GM21825 (cell line): Measurements from ENCODE around the gene ETHE1.

Experiments
- ATAC-seq: cut with Tn5 transposase; IDR thresholded peaks from one replicate; pipeline ENCODE4 v1.9.1; 2021; ENCODE audit warnings: mild to moderate bottlenecking, moderate library complexity; ENCODE audit not compliant: unreplicated experiment

The ETHE1 gene

GRCh38 chr19:43526884-43527859, at the start of gene ETHE1:
ETHE1 (minus strand) TSS chr19:43527201; CDS start chr19:43527177, 24 bp downstream.
- ATAC-seq, result peak; percentile 65

DNA sequence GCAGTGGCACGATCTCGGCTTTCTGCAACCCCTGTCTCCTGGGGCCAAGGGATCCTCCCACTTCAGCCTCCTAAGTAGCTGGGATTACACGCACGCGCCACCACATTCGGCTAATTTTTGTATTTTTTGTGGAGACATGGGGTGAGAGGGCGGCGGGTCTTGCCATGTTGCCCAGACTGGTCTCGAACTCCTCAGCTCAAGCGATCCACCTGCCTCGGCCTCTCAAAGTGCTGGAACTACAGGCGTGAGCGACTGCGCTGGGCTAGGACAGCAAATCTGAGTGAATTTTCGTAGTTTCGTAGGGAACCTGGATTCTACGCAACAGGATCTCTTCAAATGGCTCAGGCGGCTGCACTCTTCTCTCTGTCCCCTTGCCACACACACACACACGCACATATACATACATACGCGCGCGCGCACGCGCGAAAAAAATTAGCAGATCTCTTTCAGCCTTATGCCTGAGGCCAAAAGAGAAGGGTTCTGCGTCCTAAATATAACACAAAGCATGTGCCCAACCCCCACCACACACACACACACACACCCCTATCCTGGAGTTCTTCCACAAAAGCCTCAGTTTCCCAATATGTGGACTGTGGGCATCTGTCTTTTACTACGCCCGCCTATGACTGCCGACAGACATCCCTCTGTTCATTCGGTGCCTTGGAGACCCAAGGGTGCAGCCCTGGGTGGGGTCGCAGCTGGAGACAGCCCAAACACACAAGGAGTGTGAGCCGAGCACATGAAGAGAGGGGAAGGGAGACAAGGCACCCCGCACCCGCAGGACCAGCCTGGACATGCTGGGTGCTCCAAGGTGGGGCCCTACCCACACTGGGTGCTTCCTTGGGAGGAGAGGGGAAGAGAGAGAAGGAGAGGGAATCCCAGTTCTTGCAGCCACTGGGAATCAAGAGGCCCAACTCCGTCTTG, 49.2 kb upstream of the ETHE1 start:
- no peak for ATAC-seq

GRCh38 chr19:43575156-43575950, 48.4 kb upstream of the ETHE1 start, which contains the start of the genes PINLYP and XRCC1:
PINLYP (plus strand) TSS chr19:43575801; CDS start chr19:43577192, 1,391 bp downstream.
XRCC1 (minus strand) TSS chr19:43575527; CDS start chr19:43575458, 69 bp downstream.
- ATAC-seq, result peak; percentile 92

DNA sequence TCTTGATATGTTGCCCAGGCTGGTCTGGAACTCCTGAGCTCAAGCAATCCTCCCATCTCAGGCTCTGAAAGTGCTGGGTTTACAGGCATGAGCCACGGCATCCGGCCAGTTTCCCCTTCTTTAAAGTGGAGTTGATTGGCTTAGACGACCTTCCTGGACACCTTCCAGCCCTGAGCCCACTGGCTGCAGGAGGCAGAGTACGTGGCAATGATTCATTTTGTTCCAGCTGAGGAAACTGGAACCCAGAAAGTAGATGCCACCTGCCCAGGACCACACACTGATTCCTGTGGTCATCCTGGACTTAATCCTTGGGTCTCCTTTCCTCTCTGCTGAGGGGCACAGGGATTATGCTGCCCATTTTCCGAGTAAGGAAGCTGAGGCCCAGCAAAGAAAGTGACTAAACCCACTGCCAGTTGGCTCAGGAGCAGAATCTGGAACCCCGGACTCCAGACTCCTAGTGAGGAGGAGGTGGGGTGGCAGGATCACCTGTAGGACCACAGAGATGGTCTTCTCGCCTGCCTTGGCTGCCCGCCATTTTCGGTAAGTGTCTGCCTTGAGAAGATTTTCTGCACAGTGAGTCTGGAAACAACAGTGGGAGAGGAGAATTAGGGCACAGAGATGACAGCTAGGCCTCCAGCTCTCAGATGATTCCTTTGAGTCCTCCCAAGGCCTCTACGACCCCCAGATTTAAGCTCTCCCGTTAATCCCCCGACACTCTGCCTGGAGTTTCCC, 47.6 kb upstream of the ETHE1 start:
- ATAC-seq, result no peak

DNA sequence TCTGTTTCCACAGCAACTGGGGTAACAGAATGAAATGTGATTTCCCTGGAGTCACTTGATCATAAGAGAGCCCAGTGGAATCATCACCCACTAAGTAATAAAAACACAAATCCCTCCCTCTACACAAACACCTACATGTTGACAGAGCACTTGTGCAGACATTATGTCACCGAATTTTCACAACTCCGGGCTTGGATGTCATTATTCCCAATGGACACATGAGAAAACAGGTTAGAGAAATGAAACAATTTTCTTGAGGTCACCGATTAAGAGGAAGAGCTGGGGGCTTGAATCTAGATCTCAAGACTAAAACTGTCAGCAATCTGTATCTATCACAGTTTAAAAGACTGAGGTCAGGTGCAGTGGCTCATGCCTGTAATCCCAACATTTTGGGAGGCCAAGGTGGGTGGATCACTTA, 45.2 kb upstream of the ETHE1 start:
- no peak for ATAC-seq

- no peak for ATAC-seq
These were observed 43.3 kb upstream of the ETHE1 start for GRCh38 chr19:43570174-43570791.

DNA sequence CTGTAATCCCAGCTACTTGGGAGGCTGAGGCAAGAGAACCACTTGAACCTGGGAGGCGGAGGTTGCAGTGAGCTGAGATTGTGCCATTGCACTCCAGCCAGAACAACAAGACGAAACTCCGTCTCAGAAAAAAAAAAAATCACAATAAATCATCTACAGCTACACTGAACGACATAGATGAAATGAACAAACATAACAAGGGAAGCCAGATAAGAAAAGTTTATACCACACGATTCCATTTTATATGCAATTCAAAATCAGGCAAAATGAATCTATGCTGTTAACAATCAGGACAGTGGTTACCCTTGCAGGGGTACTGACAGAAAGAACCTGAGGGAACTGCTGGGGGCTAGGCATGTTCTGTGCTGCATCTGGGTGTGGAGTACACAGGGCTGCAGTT, 42.7 kb upstream of the ETHE1 start:
- no peak for ATAC-seq

- no peak for ATAC-seq
These were observed 37.8 kb upstream of the ETHE1 start for GRCh38 chr19:43564800-43565199.

DNA sequence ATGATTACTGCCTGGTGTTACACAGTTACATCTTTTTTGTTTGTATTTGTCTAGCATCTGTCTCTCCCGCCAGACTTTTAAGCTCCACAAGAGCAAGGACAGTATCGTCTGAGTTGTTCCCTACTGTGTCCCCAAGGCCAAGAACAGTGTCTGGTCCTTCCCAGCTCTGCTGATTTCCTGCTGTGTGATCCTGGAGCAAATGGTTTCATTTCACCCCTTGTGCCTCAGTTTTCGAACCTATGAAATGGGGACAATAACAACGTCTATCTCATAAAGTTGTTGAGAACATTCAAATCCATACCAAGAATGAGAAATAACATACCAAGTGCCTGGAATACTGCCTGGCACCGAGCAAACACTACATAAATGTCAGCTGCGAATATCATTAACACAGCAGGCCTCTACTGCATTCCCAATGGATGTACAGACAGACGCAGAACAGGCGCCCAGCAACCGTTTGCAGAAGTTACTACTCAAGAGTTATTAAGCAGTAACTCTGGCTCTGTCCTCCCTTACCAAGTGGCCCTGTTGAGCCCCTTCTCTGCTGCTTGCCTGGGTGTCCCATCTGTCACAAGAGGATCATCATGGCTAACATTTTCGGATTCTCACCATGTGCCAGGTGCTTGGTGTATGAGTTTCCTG, 36.9 kb upstream of the ETHE1 start:
- ATAC-seq, result no peak

DNA sequence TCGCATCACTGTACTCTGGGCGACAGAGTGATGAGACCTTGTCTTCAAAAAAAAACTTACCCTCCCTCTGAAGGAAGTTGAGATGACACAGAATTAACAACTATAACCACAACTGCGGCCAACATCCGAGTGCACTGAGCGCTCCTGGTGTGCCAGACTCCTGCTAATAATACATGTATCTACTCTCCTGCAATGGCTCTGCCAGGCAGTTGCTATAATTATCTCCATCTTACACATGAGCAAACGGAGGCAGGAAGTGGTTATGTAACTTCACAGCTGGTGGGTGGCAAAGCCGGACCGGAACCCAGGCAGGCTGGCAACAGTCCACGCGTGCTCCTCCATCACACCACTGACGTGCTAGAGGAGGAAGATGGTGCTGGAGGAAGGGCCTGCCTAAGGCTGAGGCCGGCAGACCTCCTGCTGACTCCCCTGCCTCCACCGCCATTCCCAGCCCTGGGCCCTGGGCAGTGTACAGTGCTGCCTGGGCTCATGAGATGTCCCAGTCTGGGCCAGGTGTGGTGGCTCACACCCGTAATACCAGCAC, 35.8 kb upstream of the ETHE1 start:
- peak; percentile 62 for ATAC-seq

DNA sequence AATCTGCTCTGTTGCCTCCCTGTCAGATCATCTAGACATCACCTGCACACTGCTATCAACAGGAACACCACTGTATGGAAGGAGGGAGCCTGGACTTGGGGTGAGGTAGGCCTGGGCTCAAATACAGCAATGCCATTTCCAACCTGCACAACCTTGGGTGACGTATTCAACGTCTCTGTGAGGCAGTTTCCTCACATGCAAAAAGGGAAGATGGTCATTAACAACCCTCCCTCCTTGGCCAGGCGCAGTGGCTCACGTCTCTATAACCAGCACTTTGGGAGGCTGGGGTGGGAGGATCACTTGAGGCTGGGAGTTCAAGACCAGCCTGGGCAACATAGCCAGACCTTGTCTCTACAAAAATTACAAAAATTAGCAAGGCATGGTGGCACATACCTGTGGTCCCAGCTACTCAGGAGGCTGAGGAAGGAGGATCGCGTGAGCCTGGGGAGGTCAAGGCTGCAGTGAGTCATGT, 35.3 kb upstream of the ETHE1 start:
- no peak for ATAC-seq

DNA sequence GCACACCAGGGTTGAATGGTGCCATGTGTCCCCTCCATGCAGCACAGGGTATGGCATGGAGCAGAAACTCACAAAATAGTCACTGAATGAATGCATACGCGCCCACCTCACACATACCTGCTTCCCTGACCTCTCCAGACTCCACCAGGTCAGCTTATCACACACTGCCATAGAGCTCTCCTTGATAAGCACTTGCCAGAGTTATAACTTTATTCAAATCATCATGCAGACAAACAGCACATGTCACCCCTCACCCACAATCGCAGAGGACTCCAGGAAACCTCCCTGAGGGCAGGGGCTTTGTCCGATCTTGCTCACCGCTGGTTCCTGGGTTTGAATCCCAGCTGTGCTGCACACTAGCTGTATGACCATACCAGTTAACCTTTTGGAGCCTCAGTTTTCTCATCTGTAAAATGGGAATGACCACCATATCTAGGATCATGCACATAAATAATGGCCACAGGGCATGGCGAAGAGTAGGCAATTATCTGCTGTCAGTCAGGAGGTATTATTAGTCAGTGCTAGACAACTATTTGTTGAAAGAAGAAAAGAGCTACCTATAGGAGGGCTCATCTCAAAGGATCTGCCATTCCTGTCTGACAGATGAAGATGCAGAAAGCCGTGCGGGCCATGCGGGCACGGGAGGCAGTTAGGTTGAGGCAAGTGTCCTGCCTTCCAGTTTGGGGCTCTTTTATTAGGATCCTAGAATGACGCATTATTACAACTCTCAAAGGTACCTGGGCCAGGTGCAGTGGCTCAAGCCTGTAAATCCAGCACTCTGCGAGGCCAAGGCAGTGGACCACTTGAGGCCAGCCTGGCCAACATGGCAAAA, 34.4 kb upstream of the ETHE1 start:
- ATAC-seq, result no peak

GRCh38 chr19:43560687-43561086, 33.7 kb upstream of the ETHE1 start:
- no peak for ATAC-seq

- ATAC-seq, result no peak
These were observed 28.3 kb upstream of the ETHE1 start for GRCh38 chr19:43555185-43555770.

GRCh38 chr19:43554317-43554895, 27.4 kb upstream of the ETHE1 start:
- no peak for ATAC-seq

DNA sequence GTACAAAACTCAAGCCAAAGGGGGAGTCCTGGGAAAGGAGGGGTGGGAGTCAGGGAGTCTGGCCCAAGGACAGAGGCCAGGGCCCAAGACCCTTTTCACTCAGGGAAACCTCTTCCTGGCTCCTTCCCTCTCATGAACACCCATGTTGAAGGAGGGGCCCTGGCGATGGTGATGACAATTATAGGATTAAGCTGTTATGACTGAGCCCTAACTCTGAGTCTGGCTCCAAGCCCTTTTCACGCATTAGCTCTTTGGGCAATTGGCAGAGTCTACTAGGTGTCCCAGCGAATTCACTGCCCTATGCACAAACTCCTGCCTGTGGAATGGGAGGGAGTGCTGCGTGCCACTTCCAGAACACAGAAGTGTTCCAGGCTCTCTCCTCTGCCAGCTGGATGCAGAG, 26.7 kb upstream of the ETHE1 start:
- no peak for ATAC-seq

DNA sequence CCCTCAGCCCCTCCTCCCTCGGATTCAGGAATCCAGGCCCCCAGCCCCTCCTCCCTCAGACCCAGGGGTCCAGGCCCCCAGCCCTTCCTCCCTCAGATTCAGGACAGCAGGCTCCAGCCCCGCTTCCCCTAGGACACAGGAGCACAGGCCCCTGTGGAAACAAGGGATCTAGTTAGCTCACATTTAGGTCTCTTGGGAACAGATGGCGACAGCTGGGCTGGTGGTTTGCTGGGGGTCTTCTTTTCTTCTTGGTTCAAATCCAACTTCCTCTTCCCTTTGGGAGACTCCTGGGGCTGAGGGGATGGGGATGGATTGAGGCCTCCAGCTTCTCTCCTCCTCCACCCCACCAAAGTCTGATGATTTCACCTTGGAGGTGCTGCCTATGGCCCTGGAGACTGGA, 25.6 kb upstream of the ETHE1 start:
- no peak for ATAC-seq
